ENCODE results near the gene DLG2.

GRCh38 chr11:85042361-85042760 is 584.8 kb downstream of the DLG2 start:
- no peak for TF ChIP-seq CTCF (IDR thresholded peaks at IDR 0.05)
- no peak for TF ChIP-seq POLR2A (IDR thresholded peaks at IDR 0.05)

All from uterus (tissue), 2 donors.